ENCODE data around the gene CEP128.

Gene CEP128

DNA sequence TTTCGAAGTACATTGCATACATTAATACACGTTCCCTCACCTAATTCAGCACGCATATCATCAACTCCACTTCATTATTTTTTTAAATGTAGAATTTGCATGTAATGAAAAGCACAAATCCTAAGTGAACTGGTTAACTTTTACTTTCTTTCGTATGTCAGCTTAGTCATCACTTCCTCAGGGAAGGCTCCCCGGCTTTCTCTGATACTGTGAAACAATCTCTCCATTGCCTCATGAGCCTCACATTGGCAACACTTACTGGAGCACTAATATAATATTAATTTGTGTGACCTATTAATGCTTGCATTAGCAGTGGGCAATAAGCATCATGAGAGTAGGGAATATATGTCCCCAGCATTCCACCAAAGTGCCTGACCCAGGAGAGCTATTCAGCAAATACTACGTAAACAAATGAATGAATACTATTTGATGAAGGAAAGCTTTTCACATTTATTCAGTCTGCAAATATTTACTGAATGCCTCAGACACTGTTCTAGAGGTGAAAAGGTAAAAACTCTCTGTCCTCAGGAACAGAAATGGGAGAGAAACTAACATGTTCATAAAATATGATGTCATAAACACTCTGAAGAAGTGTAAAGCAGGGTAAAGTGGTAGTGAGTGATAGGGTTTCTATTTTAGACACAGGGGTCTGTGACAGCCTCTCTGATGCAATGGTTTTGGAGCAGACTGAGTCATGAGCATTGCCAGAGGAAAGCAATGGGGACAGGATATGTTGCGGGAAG is 402.7 kb downstream of the CEP128 start:
- no peaks in the 10 kb centered on the region for H3K9me3 ChIP-seq (ENCODE audit: control insufficient read depth in 1 of 2, low read length in 2 of 2)
- no peaks in the 10 kb centered on the region for H3K36me3 ChIP-seq (ENCODE audit: control insufficient read depth in 1 of 2, insufficient read depth in 2 of 2, low read length in 2 of 2)
- H3K27me3 ChIP-seq (ENCODE audit: low read depth, low read length), result no peaks in the 10 kb centered on the region
- H3K4me1 ChIP-seq (ENCODE audit: control insufficient read depth in 1 of 2, insufficient read depth in 2 of 2, low read length in 2 of 2), result no peaks in the 10 kb centered on the region
- H3K27ac ChIP-seq (ENCODE audit: low read length), result no peak overlapping the region
- H3K4me3 ChIP-seq (ENCODE audit: low read depth in 1 of 2, low read length in 2 of 2), result no peak overlapping the region

DNA sequence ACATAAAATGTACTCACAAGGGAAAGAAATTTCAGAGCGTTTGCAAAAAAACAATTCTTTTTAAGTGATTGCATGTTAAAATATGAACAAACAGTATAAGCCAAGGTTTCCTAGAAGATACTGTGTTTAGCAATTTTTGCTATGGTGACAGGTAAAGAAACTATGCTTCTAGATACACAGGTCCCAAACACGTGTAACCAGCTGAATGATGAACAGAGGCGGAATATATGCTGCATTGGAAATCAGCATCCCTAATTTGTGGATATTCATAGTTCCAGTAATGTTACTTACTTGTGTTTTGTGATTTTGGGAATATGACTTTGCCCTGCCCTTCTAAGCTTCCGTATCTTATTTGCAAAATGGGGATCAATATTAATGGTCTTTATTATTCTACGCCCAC is 403.9 kb downstream of the CEP128 start:
- H3K9me3 ChIP-seq (ENCODE audit: control insufficient read depth in 1 of 2, low read length in 2 of 2), result no peaks in the 10 kb centered on the region
- no peaks in the 10 kb centered on the region for H3K4me1 ChIP-seq (ENCODE audit: control insufficient read depth in 1 of 2, insufficient read depth in 2 of 2, low read length in 2 of 2)
- H3K27me3 ChIP-seq (ENCODE audit: low read depth, low read length), result no peaks in the 10 kb centered on the region
- no peaks in the 10 kb centered on the region for H3K36me3 ChIP-seq (ENCODE audit: control insufficient read depth in 1 of 2, insufficient read depth in 2 of 2, low read length in 2 of 2)
- no peak overlapping the region for H3K27ac ChIP-seq (ENCODE audit: low read length)
- no peak overlapping the region for H3K4me3 ChIP-seq (ENCODE audit: low read depth in 1 of 2, low read length in 2 of 2)

DNA sequence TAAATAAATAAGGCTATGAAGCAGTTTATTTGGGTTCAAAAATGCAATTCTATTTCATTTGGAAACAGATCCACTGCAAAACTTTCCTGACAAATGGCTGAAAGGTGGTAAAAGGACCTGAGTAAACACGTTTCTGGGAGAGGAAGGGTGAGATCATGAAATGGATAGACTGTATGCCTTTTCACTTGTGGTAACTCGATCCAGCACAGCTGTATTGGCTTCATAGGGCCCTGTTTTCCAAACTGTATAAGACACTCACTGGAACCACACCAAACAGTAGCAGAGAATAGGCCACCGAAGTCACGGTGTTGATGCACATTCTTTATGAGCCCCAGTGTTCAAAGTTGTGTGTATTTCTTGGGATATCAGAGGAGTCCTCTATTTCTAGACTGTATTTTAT is 405.1 kb downstream of the CEP128 start:
- no peak overlapping the region for H3K4me3 ChIP-seq (ENCODE audit: low read depth in 1 of 2, low read length in 2 of 2)
- H3K27ac ChIP-seq (ENCODE audit: low read length), result no peak overlapping the region
- no peaks in the 10 kb centered on the region for H3K27me3 ChIP-seq (ENCODE audit: low read depth, low read length)
- no peaks in the 10 kb centered on the region for H3K4me1 ChIP-seq (ENCODE audit: control insufficient read depth in 1 of 2, insufficient read depth in 2 of 2, low read length in 2 of 2)
- H3K9me3 ChIP-seq (ENCODE audit: control insufficient read depth in 1 of 2, low read length in 2 of 2), result no peaks in the 10 kb centered on the region
- no peaks in the 10 kb centered on the region for H3K36me3 ChIP-seq (ENCODE audit: control insufficient read depth in 1 of 2, insufficient read depth in 2 of 2, low read length in 2 of 2)

DNA sequence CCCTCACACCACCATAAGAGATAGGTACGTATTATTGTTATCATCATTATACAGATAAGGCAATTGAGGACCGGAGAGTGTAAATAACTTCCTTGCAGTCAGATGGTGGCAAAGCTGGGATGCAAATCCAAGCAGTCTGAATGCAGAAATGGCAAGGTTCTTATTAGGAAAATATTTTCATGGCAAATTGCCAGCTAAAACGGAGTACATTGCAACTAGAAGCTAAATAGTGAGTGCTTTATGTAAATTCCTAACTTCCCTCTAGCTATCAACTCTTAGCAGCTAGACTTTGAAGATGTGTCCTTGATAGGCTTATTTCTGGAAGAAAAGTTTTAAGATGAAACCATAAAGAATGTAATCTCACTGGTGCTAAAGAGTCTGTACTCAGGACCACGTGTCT is 406.4 kb downstream of the CEP128 start:
- no peak overlapping the region for H3K4me3 ChIP-seq (ENCODE audit: low read depth in 1 of 2, low read length in 2 of 2)
- no peaks in the 10 kb centered on the region for H3K9me3 ChIP-seq (ENCODE audit: control insufficient read depth in 1 of 2, low read length in 2 of 2)
- H3K36me3 ChIP-seq (ENCODE audit: control insufficient read depth in 1 of 2, insufficient read depth in 2 of 2, low read length in 2 of 2), result no peaks in the 10 kb centered on the region
- H3K27me3 ChIP-seq (ENCODE audit: low read depth, low read length), result no peaks in the 10 kb centered on the region
- no peaks in the 10 kb centered on the region for H3K4me1 ChIP-seq (ENCODE audit: control insufficient read depth in 1 of 2, insufficient read depth in 2 of 2, low read length in 2 of 2)
- H3K27ac ChIP-seq (ENCODE audit: low read length), result no peak overlapping the region

DNA sequence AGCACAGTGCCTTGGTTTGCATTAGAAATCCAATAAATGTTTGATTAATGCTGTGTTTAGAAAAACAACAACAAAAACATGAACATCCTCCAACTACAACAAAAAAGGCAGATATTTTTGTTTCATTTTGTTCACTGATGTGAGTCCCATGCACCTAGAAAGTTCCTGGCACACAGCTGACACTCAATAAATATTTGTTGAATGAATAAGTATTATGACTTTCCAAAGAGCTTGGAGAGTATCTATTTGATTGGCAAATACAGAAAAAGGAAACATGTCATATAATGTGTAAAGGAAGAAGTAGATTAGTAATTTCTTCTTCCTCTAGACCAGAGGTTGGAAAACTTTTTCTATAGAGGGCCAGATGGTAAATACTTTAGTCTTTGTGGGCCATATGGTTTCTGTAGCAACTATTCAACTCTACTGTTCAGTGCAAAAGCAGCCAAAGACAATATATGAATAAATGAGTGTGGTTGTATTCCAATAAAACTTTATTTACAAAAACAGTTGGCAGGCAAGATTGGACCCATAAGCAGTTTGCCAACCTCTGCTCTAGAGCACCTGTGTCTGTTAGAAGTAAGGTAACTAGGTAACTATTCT is 417.9 kb downstream of the CEP128 start:
- Histone ChIP-seq H3K27me3 (ENCODE audit: low read depth, low read length) (no peaks in the 10 kb centered on the region), H3K9me3 (ENCODE audit: control insufficient read depth in 1 of 2, low read length in 2 of 2) (no peaks in the 10 kb centered on the region), H3K4me3 (ENCODE audit: low read depth in 1 of 2, low read length in 2 of 2) (no peak overlapping the region), H3K4me1 (ENCODE audit: control insufficient read depth in 1 of 2, insufficient read depth in 2 of 2, low read length in 2 of 2) (no peaks in the 10 kb centered on the region), H3K36me3 (ENCODE audit: control insufficient read depth in 1 of 2, insufficient read depth in 2 of 2, low read length in 2 of 2) (no peaks in the 10 kb centered on the region), H3K27ac (ENCODE audit: low read length) (no peak overlapping the region)

DNA sequence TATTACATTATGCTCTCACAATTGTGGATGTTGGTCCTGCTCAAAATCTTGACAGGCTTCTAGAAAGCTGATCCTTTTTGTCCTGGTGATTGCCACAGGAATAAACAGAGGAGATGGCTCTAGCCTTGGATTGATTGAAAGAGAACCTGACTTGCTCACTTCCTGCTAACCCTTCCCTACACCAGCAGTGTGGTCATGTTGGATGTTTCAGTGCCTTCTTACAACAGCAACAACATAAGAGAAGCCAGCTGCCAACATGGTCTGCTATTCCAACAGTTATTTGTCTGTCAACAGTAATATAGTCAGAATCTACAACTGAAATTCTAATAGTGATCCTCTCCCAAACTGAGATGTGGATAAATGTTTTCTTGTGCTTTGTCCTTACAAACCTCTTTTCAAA is 418.6 kb downstream of the CEP128 start:
- Histone ChIP-seq H3K36me3 (ENCODE audit: control insufficient read depth in 1 of 2, insufficient read depth in 2 of 2, low read length in 2 of 2) (no peaks in the 10 kb centered on the region), H3K27me3 (ENCODE audit: low read depth, low read length) (no peaks in the 10 kb centered on the region), H3K27ac (ENCODE audit: low read length) (no peak overlapping the region), H3K9me3 (ENCODE audit: control insufficient read depth in 1 of 2, low read length in 2 of 2) (no peaks in the 10 kb centered on the region), H3K4me3 (ENCODE audit: low read depth in 1 of 2, low read length in 2 of 2) (no peak overlapping the region), H3K4me1 (ENCODE audit: control insufficient read depth in 1 of 2, insufficient read depth in 2 of 2, low read length in 2 of 2) (no peaks in the 10 kb centered on the region)

DNA sequence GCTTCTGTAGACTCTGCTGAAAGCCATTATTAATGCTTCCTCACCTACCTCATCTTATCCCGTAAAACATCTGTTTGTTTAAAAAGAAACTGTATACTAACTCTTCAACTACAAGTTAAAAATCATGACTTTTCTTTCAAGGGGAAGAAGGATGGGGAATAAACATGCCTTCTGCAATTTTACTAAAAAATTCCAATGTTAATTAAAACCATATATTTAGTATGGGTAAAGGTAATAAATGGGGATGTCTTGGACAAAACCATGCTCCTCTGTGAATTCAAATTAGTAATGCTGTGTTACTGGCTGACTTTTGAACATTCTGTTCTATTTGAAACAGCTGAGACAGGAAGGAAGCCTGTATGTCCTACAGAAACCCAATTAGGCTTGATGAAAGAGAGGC is 419.1 kb downstream of the CEP128 start:
- H3K27ac ChIP-seq (ENCODE audit: low read length), result no peak overlapping the region
- H3K36me3 ChIP-seq (ENCODE audit: control insufficient read depth in 1 of 2, insufficient read depth in 2 of 2, low read length in 2 of 2), result no peaks in the 10 kb centered on the region
- H3K4me1 ChIP-seq (ENCODE audit: control insufficient read depth in 1 of 2, insufficient read depth in 2 of 2, low read length in 2 of 2), result no peaks in the 10 kb centered on the region
- H3K4me3 ChIP-seq (ENCODE audit: low read depth in 1 of 2, low read length in 2 of 2), result no peak overlapping the region
- peaks cover 0 to 2% of the 10 kb centered on the region in 2 donors for H3K9me3 ChIP-seq (ENCODE audit: control insufficient read depth in 1 of 2, low read length in 2 of 2)
- no peaks in the 10 kb centered on the region for H3K27me3 ChIP-seq (ENCODE audit: low read depth, low read length)

DNA sequence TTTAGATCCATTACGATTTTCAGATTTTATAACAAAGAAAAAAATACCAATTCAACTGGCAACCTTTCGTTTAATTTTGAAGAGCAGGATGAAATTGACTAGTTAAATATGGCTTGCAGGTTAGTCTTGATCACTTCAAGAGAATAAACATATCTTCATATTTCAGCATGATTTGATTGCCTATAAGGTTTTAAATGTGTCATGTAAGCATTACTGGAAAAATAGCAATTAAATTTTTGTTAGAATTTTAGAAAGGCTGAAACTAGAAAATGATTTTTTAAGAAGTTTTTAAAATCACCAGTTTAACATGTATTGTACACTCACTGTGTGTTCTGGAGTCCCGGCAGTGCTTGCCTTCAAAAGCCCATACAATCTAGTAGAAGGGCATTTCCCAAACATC is 420.1 kb downstream of the CEP128 start:
- no peak overlapping the region for H3K27ac ChIP-seq (ENCODE audit: low read length)

DNA sequence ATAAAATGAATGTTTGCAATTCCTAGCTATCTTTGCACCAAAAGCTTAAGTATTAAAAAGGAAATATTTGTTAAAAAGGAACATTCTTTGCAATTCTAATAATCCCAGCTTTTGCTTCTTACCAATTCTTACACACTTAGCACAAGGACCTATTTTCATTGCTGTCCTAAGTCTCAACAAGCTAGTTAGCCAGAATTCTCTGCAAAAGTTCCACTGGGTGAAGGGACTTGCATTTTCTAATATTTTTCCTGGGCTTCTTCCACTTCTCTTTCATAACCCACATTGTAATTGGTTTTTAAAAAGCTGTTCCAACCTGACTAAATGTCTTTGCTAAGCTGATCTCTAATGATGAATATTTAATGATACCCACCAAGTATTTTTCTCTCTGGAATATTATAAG is 422.5 kb downstream of the CEP128 start:
- no peaks in the 10 kb centered on the region for H3K27me3 ChIP-seq (ENCODE audit: low read depth, low read length)
- peaks cover 0 to 2% of the 10 kb centered on the region in 2 donors for H3K9me3 ChIP-seq (ENCODE audit: control insufficient read depth in 1 of 2, low read length in 2 of 2)
- no peaks in the 10 kb centered on the region for H3K36me3 ChIP-seq (ENCODE audit: control insufficient read depth in 1 of 2, insufficient read depth in 2 of 2, low read length in 2 of 2)
- H3K4me3 ChIP-seq (ENCODE audit: low read depth in 1 of 2, low read length in 2 of 2), result no peak overlapping the region
- no peak overlapping the region for H3K27ac ChIP-seq (ENCODE audit: low read length)
- H3K4me1 ChIP-seq (ENCODE audit: control insufficient read depth in 1 of 2, insufficient read depth in 2 of 2, low read length in 2 of 2), result no peaks in the 10 kb centered on the region

More for the DNA sequence above, 420.1 kb downstream of the CEP128 start:
- Histone ChIP-seq H3K27me3 (ENCODE audit: low read depth, low read length) (no peaks in the 10 kb centered on the region), H3K4me1 (ENCODE audit: control insufficient read depth in 1 of 2, insufficient read depth in 2 of 2, low read length in 2 of 2) (no peaks in the 10 kb centered on the region), H3K36me3 (ENCODE audit: control insufficient read depth in 1 of 2, insufficient read depth in 2 of 2, low read length in 2 of 2) (no peaks in the 10 kb centered on the region), H3K4me3 (ENCODE audit: low read depth in 1 of 2, low read length in 2 of 2) (no peak overlapping the region), H3K9me3 (ENCODE audit: control insufficient read depth in 1 of 2, low read length in 2 of 2) (peaks cover 0 to 2% of the 10 kb centered on the region in 2 donors)

DNA sequence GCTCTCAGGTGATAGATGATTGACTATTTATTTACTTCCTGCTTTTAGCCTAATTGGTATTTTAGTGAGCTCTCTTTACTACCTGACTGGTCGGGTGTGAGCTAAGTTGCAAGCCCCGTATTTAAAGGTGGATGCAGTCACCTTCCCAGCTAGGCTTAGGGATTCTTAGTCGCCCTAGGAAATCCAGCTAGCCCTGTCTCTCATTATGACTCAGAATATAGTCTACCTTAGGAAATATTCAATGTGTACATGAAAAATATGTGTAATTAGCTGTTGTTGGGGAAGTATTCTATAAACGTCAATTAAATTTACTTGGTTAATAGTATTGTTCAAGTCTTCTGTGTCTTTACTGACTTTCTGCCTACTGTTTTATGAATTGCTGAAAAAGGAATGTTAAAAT is 423.4 kb downstream of the CEP128 start:
- Histone ChIP-seq H3K27me3 (ENCODE audit: low read depth, low read length) (no peaks in the 10 kb centered on the region), H3K27ac (ENCODE audit: low read length) (no peak overlapping the region), H3K4me1 (ENCODE audit: control insufficient read depth in 1 of 2, insufficient read depth in 2 of 2, low read length in 2 of 2) (no peaks in the 10 kb centered on the region), H3K36me3 (ENCODE audit: control insufficient read depth in 1 of 2, insufficient read depth in 2 of 2, low read length in 2 of 2) (no peaks in the 10 kb centered on the region), H3K9me3 (ENCODE audit: control insufficient read depth in 1 of 2, low read length in 2 of 2) (peaks cover 0 to 2% of the 10 kb centered on the region in 2 donors), H3K4me3 (ENCODE audit: low read depth in 1 of 2, low read length in 2 of 2) (no peak overlapping the region)

DNA sequence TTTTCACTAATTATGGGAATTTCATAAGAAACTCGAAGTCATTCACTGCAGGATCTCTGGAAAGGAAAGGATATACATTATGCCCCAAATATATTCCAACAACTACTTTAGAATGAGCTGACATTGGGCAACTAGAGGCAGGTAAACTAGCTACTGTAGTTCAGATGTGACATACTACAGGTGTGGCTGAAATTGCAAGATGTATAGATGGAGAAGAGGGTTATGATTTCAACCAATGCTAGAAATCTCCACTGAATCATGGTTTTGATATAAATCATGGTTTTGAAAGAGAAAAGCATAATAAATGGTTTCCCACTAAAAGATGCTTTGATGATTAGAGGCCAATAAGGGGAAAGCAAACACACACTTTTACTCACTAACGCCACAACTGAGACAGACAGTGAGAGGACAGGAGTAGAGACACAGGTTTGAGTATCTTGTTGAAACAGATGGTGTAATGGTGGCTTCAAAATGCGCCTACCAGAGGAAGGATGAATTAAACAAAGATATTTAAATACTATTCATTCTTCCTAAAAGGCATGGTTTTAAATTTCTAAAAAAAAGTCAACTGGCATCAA is 434.2 kb downstream of the CEP128 start:
- Histone ChIP-seq H3K36me3 (ENCODE audit: control insufficient read depth in 1 of 2, insufficient read depth in 2 of 2, low read length in 2 of 2) (no peaks in the 10 kb centered on the region), H3K4me1 (ENCODE audit: control insufficient read depth in 1 of 2, insufficient read depth in 2 of 2, low read length in 2 of 2) (no peaks in the 10 kb centered on the region), H3K27me3 (ENCODE audit: low read depth, low read length) (no peaks in the 10 kb centered on the region), H3K4me3 (ENCODE audit: low read depth in 1 of 2, low read length in 2 of 2) (no peak overlapping the region), H3K27ac (ENCODE audit: low read length) (no peak overlapping the region), H3K9me3 (ENCODE audit: control insufficient read depth in 1 of 2, low read length in 2 of 2) (no peaks in the 10 kb centered on the region)

Measured in muscle layer of duodenum (tissue), 2 donors.